ENCODE measurements around the gene SFT2D1. TPM values are rescaled to one million over a fixed set of nuclear protein-coding genes. Genes with fewer than 3 reads are reported as not detected.
"Not testable (repeated sequence)": the region's sequence is repeated elsewhere in the genome, so short reads cannot be mapped to it uniquely, and the experiment has no call there.

Gene SFT2D1
- total RNA-seq, 2 experiments from 2014 or later: 39.8 to 54.2 TPM

DNA sequence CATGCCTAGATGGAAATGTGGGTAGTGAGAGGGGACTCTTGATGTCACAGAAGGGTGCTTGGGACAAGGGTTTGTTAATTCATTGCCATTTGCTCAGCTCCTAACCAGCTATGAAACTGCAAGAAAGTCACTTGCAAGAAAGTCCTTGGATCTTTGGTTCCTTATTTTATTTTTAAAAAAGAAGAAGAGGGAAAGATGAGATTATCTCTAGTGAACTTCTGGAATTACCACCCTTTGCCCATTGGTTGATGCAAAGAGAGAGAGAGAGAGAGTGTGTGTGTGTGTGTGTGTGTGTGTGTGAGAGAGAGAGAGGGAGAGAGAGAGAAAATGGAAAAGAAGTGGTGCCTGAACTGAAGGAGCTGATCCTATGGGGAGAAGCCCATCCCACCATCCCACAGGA is 4.6 kb upstream of the SFT2D1 start:
- H3K36me3 Mint-ChIP-seq (ENCODE audit: low read depth): no peaks in the 10 kb centered on the region
- H3K9me3 Mint-ChIP-seq (ENCODE audit: low read depth): peaks cover 17% of the 10 kb centered on the region
- ChIA-PET CTCF (interaction anchor here (1.1 to 1.7 kb wide), 2 partner anchors 13 to 34 kb away, joined by 3 to 8 read pairs; no protein-coding TSS in a partner anchor), POLR2A (no interaction called here)
- intact Hi-C loops (cut with DNase I, micrococcal nuclease): no loop called here
- no peak for ATAC-seq
- DNase-seq: no peak
- no peak overlapping the region for H3K4me3 Mint-ChIP-seq
- no peak overlapping the region for H3K27ac Mint-ChIP-seq
- peaks cover 16% of the 10 kb centered on the region for H3K4me1 Mint-ChIP-seq
- peaks cover 2% of the 10 kb centered on the region for H3K27me3 Mint-ChIP-seq

DNA sequence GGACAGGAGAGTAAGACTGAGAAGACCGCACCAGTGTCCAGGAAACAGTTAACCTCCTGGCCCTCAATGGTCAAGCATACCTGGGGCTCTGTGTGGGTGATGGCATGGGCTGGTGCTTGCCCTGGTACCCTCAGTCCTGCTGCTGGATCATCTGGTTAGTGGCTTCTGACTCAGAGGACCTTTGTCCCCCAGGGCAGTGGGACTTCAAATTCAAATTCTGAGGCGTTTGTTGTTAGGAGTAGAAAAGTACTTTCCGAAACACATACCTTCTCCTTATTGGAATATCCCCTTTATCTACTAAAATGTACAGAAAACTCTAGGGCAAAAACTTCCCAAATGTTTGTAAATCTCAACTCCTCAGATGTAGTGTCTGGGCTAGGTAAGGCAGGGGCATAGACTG is 4.1 kb upstream of the SFT2D1 start:
- H3K36me3 Mint-ChIP-seq (ENCODE audit: low read depth): no peaks in the 10 kb centered on the region
- ChIA-PET POLR2A (no interaction called here), CTCF (interaction anchor here (1.7 kb wide), 1 partner anchor 34 kb away, joined by 8 read pairs; no protein-coding TSS in a partner anchor)
- peaks cover 20% of the 10 kb centered on the region for H3K4me1 Mint-ChIP-seq
- H3K9me3 Mint-ChIP-seq (ENCODE audit: low read depth): peaks cover 15% of the 10 kb centered on the region
- DNase-seq (no peak), ATAC-seq (no peak)
- peaks cover 2% of the 10 kb centered on the region for H3K27me3 Mint-ChIP-seq
- no peak overlapping the region for H3K27ac Mint-ChIP-seq
- H3K4me3 Mint-ChIP-seq: no peak overlapping the region
- intact Hi-C loops (cut with DNase I, micrococcal nuclease): no loop called here

DNA sequence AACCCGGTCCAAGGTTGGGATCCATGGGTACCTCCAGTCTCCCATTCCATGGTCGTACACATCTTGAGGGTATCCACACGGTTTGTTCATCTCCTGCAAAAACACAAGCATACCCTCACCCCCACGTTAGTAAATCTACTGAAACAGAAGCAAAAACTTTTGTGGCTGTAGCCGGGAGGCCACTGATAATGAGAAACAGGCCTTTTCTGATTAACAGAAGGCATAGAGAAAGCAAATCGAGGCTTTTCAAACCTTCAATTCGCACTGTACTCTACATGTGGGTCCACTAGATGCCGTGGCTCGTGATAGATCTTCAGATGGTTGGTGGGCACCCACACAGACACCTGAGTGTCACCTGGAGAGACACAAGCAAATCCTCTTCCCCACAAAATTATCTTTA is 3.3 kb upstream of the SFT2D1 start:
- H3K9me3 Mint-ChIP-seq (ENCODE audit: low read depth); DNase-seq; H3K36me3 Mint-ChIP-seq (ENCODE audit: low read depth); intact Hi-C loops (cut with DNase I, micrococcal nuclease); ATAC-seq; CTCF ChIA-PET; H3K27ac Mint-ChIP-seq; H3K4me3 Mint-ChIP-seq; POLR2A ChIA-PET; H3K27me3 Mint-ChIP-seq: not testable (repeated sequence)
- peaks cover 20% of the 10 kb centered on the region for H3K4me1 Mint-ChIP-seq

DNA sequence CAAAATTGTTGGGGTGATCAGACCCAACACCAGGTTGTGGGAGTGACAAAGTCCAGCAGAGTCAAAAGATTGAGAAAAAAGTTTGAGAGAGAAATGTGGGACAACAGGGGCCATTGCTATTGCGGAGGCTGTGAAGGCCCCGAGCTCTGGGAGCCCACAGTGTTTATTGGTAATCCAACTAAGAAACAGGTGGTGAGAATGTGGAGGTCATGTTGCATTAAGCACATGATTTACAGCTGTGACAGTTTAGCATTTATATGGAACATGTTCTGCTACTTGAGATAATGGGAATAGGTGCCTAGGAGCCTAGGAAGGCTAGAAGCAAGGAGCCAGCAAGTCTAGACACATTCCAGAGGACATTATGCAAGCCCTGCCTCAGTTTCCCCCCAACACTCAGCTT is 2.6 kb upstream of the SFT2D1 start:
- CTCF ChIA-PET: interaction anchor here (0.6 kb wide), 1 partner anchor 18 kb away, joined by 3 read pairs; no protein-coding TSS in a partner anchor
- H3K4me1 Mint-ChIP-seq: peaks cover 20% of the 10 kb centered on the region

DNA sequence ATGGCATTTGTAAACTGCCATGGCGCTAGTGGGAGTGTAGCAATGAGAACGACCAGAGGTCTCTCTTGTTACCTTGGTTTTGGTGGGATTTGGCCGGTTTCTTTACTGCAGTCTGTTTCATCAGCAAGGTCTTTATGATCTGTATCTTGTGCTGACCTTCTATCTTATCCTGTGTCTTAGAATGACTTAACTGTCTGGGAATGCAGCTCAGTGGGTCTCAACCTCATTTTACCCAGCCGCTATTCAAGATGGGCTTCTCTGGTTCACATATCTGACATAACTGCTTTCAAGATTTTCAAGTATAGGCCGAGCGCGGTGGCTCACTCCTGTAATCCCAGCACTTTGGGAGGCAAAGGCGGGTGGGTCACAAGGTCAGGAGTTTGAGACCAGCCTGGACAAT is 1.9 kb upstream of the SFT2D1 start:
- Mint-ChIP-seq H3K4me1 (peaks cover 20% of the 10 kb centered on the region), H3K27me3 (no peaks in the 10 kb centered on the region), H3K4me3 (no peak overlapping the region), H3K36me3 (ENCODE audit: low read depth) (peaks cover 2% of the 10 kb centered on the region), H3K9me3 (ENCODE audit: low read depth) (peaks cover 3% of the 10 kb centered on the region), H3K27ac (no peak overlapping the region)
- DNase-seq (no peak), ATAC-seq (no peak)
- POLR2A ChIA-PET: interaction anchor here (0.5 kb wide), 1 partner anchor 123 kb away, joined by 7 read pairs; no protein-coding TSS in a partner anchor
- CTCF ChIA-PET: interaction anchor here (0.6 kb wide), 1 partner anchor 17 kb away, joined by 3 read pairs; no protein-coding TSS in a partner anchor
- intact Hi-C loops (cut with DNase I, micrococcal nuclease): loop anchor here in 1 of 2 experiments (5.0 kb wide), 1 partner anchor 608 kb away; no protein-coding TSS in a partner anchor

More for the DNA sequence above, 2.6 kb upstream of the SFT2D1 start:
- H3K9me3 Mint-ChIP-seq (ENCODE audit: low read depth); POLR2A ChIA-PET; ATAC-seq; H3K27ac Mint-ChIP-seq; H3K4me3 Mint-ChIP-seq; H3K27me3 Mint-ChIP-seq; H3K36me3 Mint-ChIP-seq (ENCODE audit: low read depth); DNase-seq: not testable (repeated sequence)
- intact Hi-C loops (cut with DNase I, micrococcal nuclease): loop anchor here in 1 of 2 experiments (5.0 kb wide), 1 partner anchor 607 kb away; no protein-coding TSS in a partner anchor

DNA sequence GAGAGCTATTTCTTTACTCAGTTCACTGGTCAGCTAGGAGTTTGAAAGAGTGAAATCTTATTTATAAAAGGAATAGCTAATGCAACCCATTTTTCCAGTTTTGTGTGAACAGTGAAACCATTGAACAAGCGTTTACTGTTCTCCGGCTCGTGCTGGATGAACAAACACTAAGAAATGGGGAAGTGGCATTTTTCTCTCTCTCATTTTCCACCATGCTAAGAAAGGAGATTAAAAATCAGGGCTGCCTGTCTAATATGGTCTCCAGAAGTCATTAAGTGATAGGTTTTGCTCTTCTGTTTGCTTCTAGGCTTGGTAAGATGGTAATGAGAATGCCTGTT is 774 bp upstream of the SFT2D1 start:
- Mint-ChIP-seq H3K4me1 (peaks cover 14% of the 10 kb centered on the region), H3K27me3 (no peaks in the 10 kb centered on the region), H3K4me3 (peak overlapping the region; percentile 81), H3K27ac (peak overlapping the region; percentile 45), H3K9me3 (ENCODE audit: low read depth) (no peaks in the 10 kb centered on the region), H3K36me3 (ENCODE audit: low read depth) (peaks cover 2% of the 10 kb centered on the region)
- no peak for DNase-seq
- ChIA-PET CTCF (no interaction called here), POLR2A (interaction anchor here (1.0 kb wide), 1 partner anchor 9 kb away, joined by 4 read pairs; no protein-coding TSS in a partner anchor)
- intact Hi-C loops (cut with DNase I, micrococcal nuclease): loop anchor here in 1 of 2 experiments (2.0 to 5.0 kb wide), 2 partner anchors 30 to 609 kb away; no protein-coding TSS in a partner anchor
- ATAC-seq: no peak

DNA sequence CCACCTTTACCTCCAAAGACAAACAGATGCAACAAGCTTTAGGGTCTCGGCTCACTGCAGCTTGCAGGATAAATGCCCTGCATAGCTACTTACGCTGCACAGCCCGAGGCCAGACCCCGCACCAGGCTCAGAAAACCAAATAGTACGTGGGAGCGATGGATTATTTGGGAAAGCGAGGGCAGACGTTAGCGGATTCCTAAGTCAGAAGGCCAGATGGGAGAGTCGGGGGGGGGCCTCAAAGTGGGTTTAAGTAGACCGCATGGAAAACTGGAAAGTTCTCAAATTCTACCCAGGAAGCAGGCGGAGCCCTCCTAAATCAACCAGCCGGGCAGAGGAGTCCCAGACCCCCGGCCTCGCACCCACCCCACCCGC is 382 bp downstream of the SFT2D1 start:
- H3K36me3 Mint-ChIP-seq (ENCODE audit: low read depth): peaks cover 12% of the 10 kb centered on the region
- peak overlapping the region; percentile 80 for H3K27ac Mint-ChIP-seq
- intact Hi-C loops (cut with DNase I, micrococcal nuclease): loop anchor here (1.0 to 5.0 kb wide), 4 partner anchors 29 to 610 kb away; partner anchors contain the start of gene RPS6KA2 (in 1 of the 2)
- DNase-seq: peak; percentile 32
- no peaks in the 10 kb centered on the region for H3K27me3 Mint-ChIP-seq
- ATAC-seq: peak; percentile 31
- H3K9me3 Mint-ChIP-seq (ENCODE audit: low read depth): no peaks in the 10 kb centered on the region
- ChIA-PET CTCF (interaction anchor here (1.3 kb wide), 1 partner anchor 39 kb away, joined by 6 read pairs; no protein-coding TSS in a partner anchor), POLR2A (interaction anchor here (0.7 kb wide), 2 partner anchors 86 to 147 kb away, joined by 4 to 11 read pairs; no protein-coding TSS in a partner anchor)
- H3K4me1 Mint-ChIP-seq: peaks cover 15% of the 10 kb centered on the region
- H3K4me3 Mint-ChIP-seq: peak overlapping the region; percentile 81

DNA sequence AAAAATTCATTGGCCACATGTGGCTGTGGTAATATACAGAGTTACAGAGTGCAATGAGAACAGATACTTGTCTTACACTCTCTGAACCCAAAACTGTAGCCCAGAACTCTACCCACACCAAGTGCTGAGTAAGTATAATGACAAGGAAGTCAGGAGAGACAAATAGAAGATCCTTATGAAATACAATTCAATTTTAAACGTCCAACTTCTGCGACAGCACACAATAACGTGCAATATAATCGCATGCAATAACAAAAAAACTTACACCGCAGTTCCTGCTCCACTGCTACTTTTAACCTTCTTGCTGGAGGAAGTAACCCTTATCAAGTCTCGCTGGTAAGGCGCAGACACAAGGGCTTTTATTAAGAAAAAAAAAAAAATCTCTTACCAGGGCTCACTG is 881 bp downstream of the SFT2D1 start:
- Mint-ChIP-seq H3K27me3 (no peaks in the 10 kb centered on the region), H3K4me3 (peak overlapping the region; percentile 81), H3K36me3 (ENCODE audit: low read depth) (peaks cover 16% of the 10 kb centered on the region), H3K9me3 (ENCODE audit: low read depth) (no peaks in the 10 kb centered on the region), H3K4me1 (peaks cover 18% of the 10 kb centered on the region), H3K27ac (peak overlapping the region; percentile 80)
- ChIA-PET CTCF (interaction anchor here (1.3 kb wide), 1 partner anchor 40 kb away, joined by 6 read pairs; no protein-coding TSS in a partner anchor), POLR2A (interaction anchor here (0.7 kb wide), 2 partner anchors 86 to 147 kb away, joined by 4 to 11 read pairs; no protein-coding TSS in a partner anchor)
- ATAC-seq (peak; percentile 40), DNase-seq (no peak)
- intact Hi-C loops (cut with DNase I, micrococcal nuclease): loop anchor here in 1 of 2 experiments (5.0 kb wide), 1 partner anchor 611 kb away; no protein-coding TSS in a partner anchor

DNA sequence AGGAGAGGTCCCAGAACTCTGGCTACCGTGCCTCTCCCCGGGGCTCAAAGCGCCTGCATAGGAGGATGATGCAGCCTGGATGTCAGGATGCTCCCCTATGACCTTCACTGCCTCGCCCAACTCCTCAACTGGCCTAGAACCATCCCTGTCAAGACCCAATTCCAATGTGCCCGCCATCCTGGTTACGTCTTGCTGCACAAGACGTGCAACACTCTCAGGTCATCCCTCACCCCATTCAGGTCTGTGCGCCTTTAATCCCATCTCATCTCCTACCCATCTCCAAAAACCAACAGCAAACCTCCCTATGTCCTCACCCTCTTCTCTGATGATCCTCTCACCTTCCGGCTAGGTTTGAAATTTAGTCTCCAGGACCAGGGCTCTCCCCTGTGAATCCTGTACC is 3.5 kb downstream of the SFT2D1 start:
- Mint-ChIP-seq H3K27ac (no peak overlapping the region), H3K4me1 (peaks cover 41% of the 10 kb centered on the region), H3K4me3 (no peak overlapping the region), H3K9me3 (ENCODE audit: low read depth) (no peaks in the 10 kb centered on the region), H3K27me3 (no peaks in the 10 kb centered on the region), H3K36me3 (ENCODE audit: low read depth) (peaks cover 33% of the 10 kb centered on the region)
- intact Hi-C loops (cut with DNase I, micrococcal nuclease): no loop called here
- DNase-seq (no peak), ATAC-seq (no peak)
- ChIA-PET CTCF (no interaction called here), POLR2A (no interaction called here)

DNA sequence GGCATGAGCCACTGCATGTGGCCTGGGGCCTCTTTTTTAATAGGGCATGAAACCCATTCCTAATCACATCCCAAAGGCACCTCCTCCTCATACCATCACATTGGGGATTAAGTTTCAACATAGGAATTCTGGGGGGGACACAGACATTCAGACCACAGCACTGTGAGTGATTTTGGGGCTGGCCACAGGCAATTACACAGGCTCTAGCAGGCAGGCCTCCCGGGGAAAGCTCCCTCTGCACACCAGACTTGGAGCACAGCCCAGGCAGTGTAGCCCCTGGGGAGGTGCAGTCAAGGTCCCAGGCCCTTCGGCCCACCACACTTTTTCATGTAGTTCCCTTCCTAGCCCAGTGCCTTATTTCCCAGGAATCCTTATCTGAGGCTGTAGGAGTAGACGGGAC is 5.5 kb downstream of the SFT2D1 start:
- Mint-ChIP-seq H3K36me3 (ENCODE audit: low read depth) (peaks cover 43% of the 10 kb centered on the region), H3K27ac (no peak overlapping the region), H3K27me3 (no peaks in the 10 kb centered on the region), H3K4me1 (peaks cover 57% of the 10 kb centered on the region), H3K9me3 (ENCODE audit: low read depth) (no peaks in the 10 kb centered on the region), H3K4me3 (no peak overlapping the region)
- CTCF ChIA-PET: interaction anchor here (2.3 kb wide), 1 partner anchor 44 kb away, joined by 11 read pairs; no protein-coding TSS in a partner anchor
- DNase-seq (no peak), ATAC-seq (no peak)
- intact Hi-C loops (cut with DNase I, micrococcal nuclease): no loop called here
- POLR2A ChIA-PET: no interaction called here

DNA sequence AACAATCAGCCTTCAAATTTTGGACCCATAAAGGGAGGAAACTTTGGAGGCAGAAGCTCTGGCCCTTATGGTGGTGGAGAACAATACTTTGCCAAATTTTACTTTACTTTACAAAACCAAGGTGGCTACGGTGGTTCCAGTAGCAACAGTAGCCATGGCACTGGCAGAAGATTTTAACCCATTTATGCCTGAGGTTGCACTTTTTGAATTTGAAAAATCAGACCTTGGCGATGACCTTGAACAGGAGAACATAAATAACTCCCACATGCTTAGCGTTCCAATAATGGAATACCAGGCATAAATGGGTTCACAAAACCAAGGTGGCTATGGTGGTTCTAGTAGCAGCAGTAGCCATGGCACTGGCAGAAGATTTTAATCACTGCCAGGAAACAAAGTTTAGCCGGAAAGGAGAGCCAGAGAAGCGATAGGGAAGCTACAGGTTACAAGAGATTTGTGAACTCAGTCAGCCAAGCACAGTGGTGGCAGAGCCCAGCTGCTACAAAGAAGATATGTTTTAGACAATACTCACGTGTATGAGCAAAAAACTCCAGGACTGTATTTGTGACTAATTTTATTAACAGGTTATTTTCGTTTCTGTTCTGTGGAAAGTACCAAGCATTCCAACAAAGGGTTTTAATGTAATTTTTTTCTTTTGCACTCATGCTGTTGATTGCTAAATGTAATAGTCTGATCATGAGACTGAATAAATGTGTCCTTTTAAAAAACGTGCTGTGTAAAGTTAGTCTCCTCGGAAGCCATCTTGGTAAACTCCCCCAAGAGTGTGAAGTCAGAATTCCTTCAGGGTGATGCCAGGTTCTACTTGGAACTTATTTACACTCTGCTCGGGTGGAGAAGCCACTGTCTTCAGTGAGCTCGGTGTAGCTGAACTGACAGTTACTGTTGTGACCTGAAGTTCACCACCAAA is 6.7 kb downstream of the SFT2D1 start:
- ChIA-PET POLR2A (no interaction called here), CTCF (interaction anchor here (2.3 kb wide), 1 partner anchor 45 kb away, joined by 11 read pairs; no protein-coding TSS in a partner anchor)
- H3K27me3 Mint-ChIP-seq: no peaks in the 10 kb centered on the region
- ATAC-seq (no peak), DNase-seq (no peak)
- no peak overlapping the region for H3K4me3 Mint-ChIP-seq
- peak overlapping the region; percentile 15 for H3K27ac Mint-ChIP-seq
- H3K36me3 Mint-ChIP-seq (ENCODE audit: low read depth): peaks cover 43% of the 10 kb centered on the region
- no peaks in the 10 kb centered on the region for H3K9me3 Mint-ChIP-seq (ENCODE audit: low read depth)
- intact Hi-C loops (cut with DNase I, micrococcal nuclease): no loop called here
- peaks cover 55% of the 10 kb centered on the region for H3K4me1 Mint-ChIP-seq
